Rectal smooth muscle tissue (tissue), 1 donor: Measurements from ENCODE around the gene MPND.
"Not testable (repeated sequence)": the region's sequence is repeated elsewhere in the genome, so short reads cannot be mapped to it uniquely, and the experiment has no call there.

Experiments
- H3K27ac ChIP-seq: one replicate; pipeline ENCODE4 v1.7.0; 2013; ENCODE audit warnings: low read depth, low read length, inconsistent platforms
- H3K27me3 ChIP-seq: one replicate; pipeline ENCODE4 v1.7.0; 2013; ENCODE audit warnings: low read length; ENCODE audit not compliant: control insufficient read depth, insufficient read depth
- H3K36me3 ChIP-seq: one replicate; pipeline ENCODE4 v1.7.0; 2013; ENCODE audit warnings: low read length; ENCODE audit not compliant: control insufficient read depth, insufficient read depth
- H3K4me1 ChIP-seq: one replicate; pipeline ENCODE4 v1.7.0; 2013; ENCODE audit warnings: low read length; ENCODE audit not compliant: control insufficient read depth, insufficient read depth
- H3K4me3 ChIP-seq: one replicate; pipeline ENCODE4 v1.7.0; 2013; ENCODE audit warnings: low read length
- H3K9ac ChIP-seq: one replicate; pipeline ENCODE4 v1.7.0; 2013; ENCODE audit warnings: low read length

The MPND gene

DNA sequence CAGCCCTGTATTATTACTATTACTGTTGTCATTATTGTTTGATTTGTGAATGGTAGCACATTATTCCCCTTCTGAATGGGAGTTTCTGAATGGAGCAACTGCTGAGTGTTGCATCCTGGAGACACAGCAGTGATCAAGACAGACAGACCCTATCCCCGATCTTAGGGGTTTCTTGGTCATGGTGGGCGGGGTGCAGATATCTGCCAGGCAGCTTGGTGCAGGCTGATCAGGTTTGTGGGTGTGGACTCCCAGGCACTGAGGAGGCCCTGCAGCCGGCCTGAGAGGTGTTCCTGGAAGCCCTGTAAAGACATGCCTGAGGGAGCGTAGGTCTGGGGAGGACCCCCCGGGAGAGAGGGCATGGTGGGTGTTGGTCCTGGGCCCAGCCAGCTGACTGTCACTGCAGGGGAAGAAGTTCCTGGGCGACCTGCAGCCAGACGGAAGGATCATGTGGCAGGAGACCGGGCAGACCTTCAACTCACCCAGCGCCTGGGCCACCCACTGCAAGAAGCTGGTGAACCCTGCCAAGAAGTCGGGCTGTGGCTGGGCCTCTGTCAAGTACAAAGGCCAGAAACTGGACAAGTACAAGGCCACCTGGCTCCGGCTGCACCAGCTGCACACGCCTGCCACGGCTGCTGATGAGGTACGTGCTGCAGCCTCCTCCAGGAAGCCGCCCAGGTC is 2.1 kb downstream of the MPND start:
- Histone ChIP-seq H3K27me3 (no peaks in the 10 kb centered on the region), H3K36me3 (peaks cover 2% of the 10 kb centered on the region), H3K4me1 (peaks cover 4% of the 10 kb centered on the region), H3K4me3 (no peak overlapping the region), H3K27ac (no peak overlapping the region), H3K9ac (no peak overlapping the region)

GRCh38 chr19:4346020-4346383 is 2.6 kb downstream of the MPND start:
- no peak overlapping the region for H3K4me3 ChIP-seq
- H3K36me3 ChIP-seq: peaks cover 2% of the 10 kb centered on the region
- H3K27me3 ChIP-seq: no peaks in the 10 kb centered on the region
- peaks cover 4% of the 10 kb centered on the region for H3K4me1 ChIP-seq
- no peak overlapping the region for H3K27ac ChIP-seq
- H3K9ac ChIP-seq: no peak overlapping the region

GRCh38 chr19:4347521-4347920 is 4.2 kb downstream of the MPND start:
- Histone ChIP-seq H3K27me3 (no peaks in the 10 kb centered on the region), H3K4me3 (no peak overlapping the region), H3K36me3 (peaks cover 2% of the 10 kb centered on the region), H3K4me1 (no peaks in the 10 kb centered on the region), H3K9ac (no peak overlapping the region), H3K27ac (no peak overlapping the region)

- not testable (repeated sequence) for H3K27ac ChIP-seq, H3K27me3 ChIP-seq, H3K4me3 ChIP-seq, H3K36me3 ChIP-seq, H3K4me1 ChIP-seq, H3K9ac ChIP-seq
Observed at GRCh38 chr19:4349225-4349624, 5.9 kb downstream of the MPND start.

DNA sequence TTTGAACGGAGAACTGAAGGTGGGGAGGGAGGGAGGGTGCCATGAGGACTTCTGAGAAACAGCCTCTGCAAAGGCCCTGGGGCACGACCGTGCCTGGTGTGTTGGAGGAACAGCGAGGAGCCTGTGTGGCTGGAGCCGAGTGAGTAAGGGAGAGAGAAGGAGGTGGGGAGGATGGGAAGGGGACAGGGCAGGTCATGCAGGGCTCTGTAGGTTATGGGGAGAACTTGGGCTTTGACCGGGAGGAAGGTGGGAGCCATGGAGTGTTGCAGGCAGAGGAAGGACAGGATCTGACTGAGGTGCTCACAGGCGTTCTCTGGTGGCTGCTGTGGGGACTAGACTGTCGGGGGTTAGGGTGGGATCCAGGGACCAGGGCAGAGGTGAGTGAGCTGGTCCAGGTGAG is 6.7 kb downstream of the MPND start:
- H3K4me1 ChIP-seq: no peaks in the 10 kb centered on the region
- H3K27me3 ChIP-seq: no peaks in the 10 kb centered on the region
- H3K36me3 ChIP-seq: peaks cover 2% of the 10 kb centered on the region
- H3K4me3 ChIP-seq: no peak overlapping the region
- no peak overlapping the region for H3K27ac ChIP-seq
- H3K9ac ChIP-seq: no peak overlapping the region

DNA sequence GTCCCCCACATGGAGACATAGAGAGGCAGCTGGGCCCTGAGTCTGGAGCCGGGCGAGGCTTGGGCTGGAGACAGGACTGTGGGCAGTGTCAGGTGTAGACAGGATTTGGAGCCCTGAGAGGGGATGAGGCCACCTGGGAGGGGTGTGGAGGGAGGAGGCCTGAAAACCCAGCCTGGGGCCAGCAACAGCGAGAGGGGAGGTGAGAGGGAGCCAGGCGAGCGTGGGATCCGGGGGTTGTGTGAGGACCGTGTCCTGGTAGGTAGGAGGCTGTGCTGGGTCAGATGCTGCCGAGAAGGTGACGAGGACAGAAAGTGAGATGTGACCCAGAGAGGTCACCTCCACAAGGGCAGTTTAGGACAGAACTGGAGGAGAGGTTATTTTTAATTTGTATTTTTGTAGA is 7.4 kb downstream of the MPND start:
- H3K36me3 ChIP-seq: peaks cover 2% of the 10 kb centered on the region

GRCh38 chr19:4352701-4353121 is 9.3 kb downstream of the MPND start:
- H3K36me3 ChIP-seq: peaks cover 2% of the 10 kb centered on the region
- no peak overlapping the region for H3K4me3 ChIP-seq
- no peaks in the 10 kb centered on the region for H3K27me3 ChIP-seq
- H3K27ac ChIP-seq: no peak overlapping the region
- no peaks in the 10 kb centered on the region for H3K4me1 ChIP-seq
- H3K9ac ChIP-seq: no peak overlapping the region

More for the DNA sequence above, 7.4 kb downstream of the MPND start:
- no peak overlapping the region for H3K4me3 ChIP-seq
- H3K4me1 ChIP-seq: no peaks in the 10 kb centered on the region
- H3K27ac ChIP-seq: no peak overlapping the region
- no peak overlapping the region for H3K9ac ChIP-seq
- no peaks in the 10 kb centered on the region for H3K27me3 ChIP-seq

- Histone ChIP-seq H3K36me3 (peaks cover 4% of the 10 kb centered on the region), H3K27me3 (no peaks in the 10 kb centered on the region), H3K4me3 (no peak overlapping the region), H3K9ac (no peak overlapping the region), H3K4me1 (no peaks in the 10 kb centered on the region), H3K27ac (no peak overlapping the region)
Observed at GRCh38 chr19:4354282-4354681, 10.9 kb downstream of the MPND start.

GRCh38 chr19:4354897-4355296 is 11.5 kb downstream of the MPND start:
- Histone ChIP-seq H3K4me1 (no peaks in the 10 kb centered on the region), H3K9ac (no peak overlapping the region), H3K27ac (no peak overlapping the region), H3K36me3 (peaks cover 4% of the 10 kb centered on the region), H3K4me3 (no peak overlapping the region), H3K27me3 (no peaks in the 10 kb centered on the region)

- Histone ChIP-seq H3K27me3 (no peaks in the 10 kb centered on the region), H3K36me3 (peaks cover 9% of the 10 kb centered on the region), H3K4me3 (no peak overlapping the region), H3K27ac (no peak overlapping the region), H3K9ac (no peak overlapping the region), H3K4me1 (no peaks in the 10 kb centered on the region)
Observed at GRCh38 chr19:4357095-4357797, 13.9 kb downstream of the MPND start.

DNA sequence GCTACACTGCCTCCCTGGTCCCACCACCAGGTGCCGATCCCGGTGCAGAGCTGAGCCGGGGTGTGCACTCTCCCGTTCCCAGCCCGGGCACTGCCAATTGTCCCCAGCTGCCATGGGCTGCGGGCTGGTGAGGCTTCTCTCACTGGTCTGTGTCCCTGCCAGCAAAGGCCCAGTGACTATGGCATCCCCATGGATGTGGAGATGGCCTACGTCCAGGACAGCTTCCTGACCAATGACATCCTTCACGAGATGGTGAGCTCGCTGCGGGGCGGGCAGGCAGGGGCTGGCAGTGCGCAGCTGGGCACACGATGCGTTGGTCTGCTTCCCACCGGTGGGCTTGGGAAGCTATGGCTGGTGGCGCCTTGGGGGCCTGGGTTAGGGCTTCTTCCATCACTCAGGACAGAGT is 14.6 kb downstream of the MPND start:
- Histone ChIP-seq H3K27ac (no peak overlapping the region), H3K4me3 (no peak overlapping the region), H3K9ac (no peak overlapping the region), H3K36me3 (peaks cover 9% of the 10 kb centered on the region), H3K4me1 (no peaks in the 10 kb centered on the region), H3K27me3 (no peaks in the 10 kb centered on the region)

DNA sequence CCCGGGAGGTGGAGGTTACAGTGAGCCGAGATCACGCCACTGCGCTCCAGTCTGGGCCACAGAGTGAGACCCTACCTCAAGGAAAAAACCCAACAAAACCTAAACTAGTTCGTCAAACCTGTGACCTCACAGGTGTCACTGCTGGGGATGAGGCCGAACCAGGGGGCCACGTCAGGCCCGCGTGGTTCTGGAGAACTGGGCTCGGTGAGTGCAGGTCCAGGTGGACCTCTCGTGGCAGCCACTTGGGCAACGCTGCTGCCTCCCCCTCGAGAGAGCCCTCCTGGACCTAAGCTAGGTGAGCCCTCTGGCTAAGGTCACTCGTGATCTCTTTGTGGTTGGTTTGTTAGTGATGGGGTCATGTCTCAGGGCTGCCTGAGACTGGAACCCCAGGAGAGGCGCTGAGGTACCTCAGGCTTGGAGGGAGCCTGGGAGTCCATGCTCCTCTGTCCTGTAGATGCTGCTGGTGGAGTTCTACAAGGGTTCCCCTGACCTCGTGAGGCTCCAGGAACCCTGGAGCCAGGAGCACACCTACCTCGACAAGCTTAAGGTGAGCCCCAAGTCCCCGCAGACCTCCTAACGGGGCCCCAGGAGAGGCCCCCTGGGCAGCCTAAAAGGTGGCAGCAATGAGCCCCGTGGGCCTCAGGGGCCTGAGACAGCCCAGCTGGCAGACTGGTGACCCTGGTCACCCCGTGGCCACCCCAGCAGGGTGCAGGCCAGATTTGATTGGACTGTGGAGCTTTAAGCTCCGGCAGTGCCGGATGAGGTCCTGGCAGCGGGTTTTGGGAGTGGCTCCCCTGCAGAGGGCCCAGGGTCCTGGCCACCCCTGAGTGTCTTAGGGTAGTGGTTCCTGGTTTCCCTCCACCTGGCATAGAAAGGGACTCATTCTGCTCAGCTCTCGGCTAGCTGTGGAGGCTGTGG is 15.6 kb downstream of the MPND start:
- Histone ChIP-seq H3K27me3 (no peaks in the 10 kb centered on the region), H3K36me3 (peaks cover 14% of the 10 kb centered on the region), H3K4me1 (no peaks in the 10 kb centered on the region), H3K4me3 (no peak overlapping the region), H3K9ac (no peak overlapping the region), H3K27ac (no peak overlapping the region)
